ENCODE data around the gene CZIB.

Gene CZIB

DNA sequence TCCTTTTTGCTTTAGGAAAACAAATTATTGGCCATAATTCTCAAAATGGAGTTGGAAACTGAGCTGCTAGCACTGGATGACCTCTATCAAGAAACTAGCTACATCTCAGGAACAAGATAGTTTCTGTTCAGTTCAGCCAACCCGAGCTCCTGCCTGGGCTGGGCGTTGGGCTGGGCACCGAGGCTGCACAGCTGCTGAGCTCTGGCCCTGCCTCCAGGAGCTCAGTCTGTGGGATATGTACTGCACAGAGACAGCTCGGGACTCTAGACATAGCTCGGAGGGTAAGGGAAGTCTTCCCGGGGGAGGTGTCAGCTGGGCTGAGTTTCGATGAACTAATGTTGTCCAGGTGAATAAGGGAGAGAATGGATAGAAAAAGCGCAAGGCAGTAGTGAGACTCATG lies 53.5 kb downstream of the CZIB start:
- H3K4me3 ChIP-seq (ENCODE audit: low read length), result no peak overlapping the region
- DNase-seq (ENCODE audit: low read depth), result no peak
- TF ChIP-seq, protein P1, sequence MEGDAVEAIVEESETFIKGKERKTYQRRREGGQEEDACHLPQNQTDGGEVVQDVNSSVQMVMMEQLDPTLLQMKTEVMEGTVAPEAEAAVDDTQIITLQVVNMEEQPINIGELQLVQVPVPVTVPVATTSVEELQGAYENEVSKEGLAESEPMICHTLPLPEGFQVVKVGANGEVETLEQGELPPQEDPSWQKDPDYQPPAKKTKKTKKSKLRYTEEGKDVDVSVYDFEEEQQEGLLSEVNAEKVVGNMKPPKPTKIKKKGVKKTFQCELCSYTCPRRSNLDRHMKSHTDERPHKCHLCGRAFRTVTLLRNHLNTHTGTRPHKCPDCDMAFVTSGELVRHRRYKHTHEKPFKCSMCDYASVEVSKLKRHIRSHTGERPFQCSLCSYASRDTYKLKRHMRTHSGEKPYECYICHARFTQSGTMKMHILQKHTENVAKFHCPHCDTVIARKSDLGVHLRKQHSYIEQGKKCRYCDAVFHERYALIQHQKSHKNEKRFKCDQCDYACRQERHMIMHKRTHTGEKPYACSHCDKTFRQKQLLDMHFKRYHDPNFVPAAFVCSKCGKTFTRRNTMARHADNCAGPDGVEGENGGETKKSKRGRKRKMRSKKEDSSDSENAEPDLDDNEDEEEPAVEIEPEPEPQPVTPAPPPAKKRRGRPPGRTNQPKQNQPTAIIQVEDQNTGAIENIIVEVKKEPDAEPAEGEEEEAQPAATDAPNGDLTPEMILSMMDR (IDR thresholded peaks at IDR 0.05; ENCODE audit: insufficient read depth, low read depth, low read length, missing control alignments), result no peak

DNA sequence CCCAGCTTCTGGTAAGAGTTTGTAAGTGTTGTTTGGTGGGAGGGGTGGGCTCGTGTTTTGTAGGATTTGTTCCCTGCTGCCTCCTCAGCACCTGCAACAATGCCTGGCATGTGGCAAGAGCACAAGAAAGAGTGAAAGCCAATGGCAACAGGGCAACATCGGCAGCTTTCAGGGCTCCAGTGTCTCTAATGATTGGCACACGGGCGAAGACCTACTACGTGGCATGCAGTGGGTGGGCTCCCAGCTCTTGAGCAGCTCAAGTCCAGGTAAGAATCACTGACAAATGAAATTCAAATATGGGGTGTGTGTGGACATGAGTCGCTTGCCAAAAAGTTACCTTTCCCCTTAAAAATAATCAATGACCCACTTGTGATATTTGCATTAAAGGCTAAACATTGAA lies 54.1 kb downstream of the CZIB start:
- no peak overlapping the region for H3K4me3 ChIP-seq (ENCODE audit: low read length)
- DNase-seq (ENCODE audit: low read depth), result no peak
- TF ChIP-seq, protein P1 (IDR thresholded peaks at IDR 0.05; ENCODE audit: insufficient read depth, low read depth, low read length, missing control alignments), result no peak

DNA sequence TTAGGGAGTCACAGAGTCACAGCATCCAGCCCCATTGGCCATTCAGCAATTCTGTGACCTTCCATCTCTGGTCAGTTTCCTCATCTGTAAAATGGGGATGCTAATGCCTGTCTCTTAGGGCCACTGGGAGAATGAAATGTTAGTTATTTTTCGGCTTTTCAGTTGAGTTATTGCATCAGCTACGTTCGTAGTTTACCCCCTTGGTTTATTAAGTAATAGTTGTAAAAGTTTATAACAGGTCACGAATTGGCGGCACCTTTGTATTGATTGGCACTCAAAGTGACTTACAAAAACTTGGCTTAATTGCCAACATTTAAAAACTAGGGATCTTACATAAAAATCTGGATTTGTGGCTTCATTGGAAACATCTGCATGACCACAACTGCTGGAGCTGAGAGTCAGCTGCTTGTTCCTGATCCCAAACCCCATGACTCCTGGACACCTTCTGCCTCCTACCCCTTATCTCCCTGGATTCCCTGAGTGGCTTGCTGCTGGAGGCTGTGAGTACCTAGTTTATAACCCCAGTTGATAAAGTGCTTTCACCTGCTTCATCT lies 54.9 kb downstream of the CZIB start:
- H3K4me3 ChIP-seq (ENCODE audit: low read length), result no peak overlapping the region
- DNase-seq (ENCODE audit: low read depth), result no peak
- TF ChIP-seq, protein P1 (IDR thresholded peaks at IDR 0.05; ENCODE audit: insufficient read depth, low read depth, low read length, missing control alignments), result no peak

Measured in epithelial cell of esophagus (primary cell).